Smooth muscle cell (in vitro differentiated cells): ENCODE measurements around the gene PLBD1. TPM values are rescaled to one million over a fixed set of nuclear protein-coding genes. Genes with fewer than 3 reads are reported as not detected.

ENCODE experiments used
- DNase-seq: peaks from one replicate; lab custom pipeline; 2025; ENCODE audit not compliant: unreplicated experiment; lab: John Stamatoyannopoulos, UW
- H2AFZ ChIP-seq: fragments of 200-600 bp; sonication (generic); 2 replicates; pipeline ENCODE4 v1.6.0; 2016; ENCODE audit warnings: antibody characterized with exemption, low read depth, mild to moderate bottlenecking
- H3F3A ChIP-seq: fragments of 200-600 bp; sonication (generic); 2 replicates; pipeline ENCODE4 v1.6.0; 2017; ENCODE audit warnings: antibody characterized with exemption, low read depth
- H3K27ac ChIP-seq: fragments of 200-600 bp; sonication (generic); 2 replicates; pipeline ENCODE4 v1.5.1; 2016; ENCODE audit warnings: low read depth, mild to moderate bottlenecking
- H3K27me3 ChIP-seq: fragments of 200-600 bp; sonication (generic); 2 replicates; pipeline ENCODE4 v1.6.1; 2016; ENCODE audit warnings: low read depth, mild to moderate bottlenecking
- H3K36me3 ChIP-seq: fragments of 200-600 bp; sonication (generic); 2 replicates; pipeline ENCODE4 v1.5.1; 2016; ENCODE audit warnings: low read depth
- H3K4me1 ChIP-seq: fragments of 200-600 bp; sonication (generic); 2 replicates; pipeline ENCODE4 v1.5.1; 2016; ENCODE audit warnings: low read depth
- H3K4me2 ChIP-seq: fragments of 200-600 bp; sonication (generic); 2 replicates; pipeline ENCODE4 v1.6.0; 2016; ENCODE audit warnings: mild to moderate bottlenecking
- H3K4me3 ChIP-seq: fragments of 200-600 bp; sonication (generic); 2 replicates; pipeline ENCODE4 v1.5.1; 2016; ENCODE audit warnings: mild to moderate bottlenecking
- H3K79me2 ChIP-seq: fragments of 200-600 bp; sonication (generic); 2 replicates; pipeline ENCODE4 v1.6.0; 2016; ENCODE audit warnings: low read depth, mild to moderate bottlenecking
- H3K9ac ChIP-seq: fragments of 200-600 bp; sonication (generic); 2 replicates; pipeline ENCODE4 v1.6.0; 2016; ENCODE audit warnings: low read depth
- H3K9me3 ChIP-seq: fragments of 200-600 bp; sonication (generic); replicated peaks from 2 replicates; pipeline ENCODE4 v1.5.1; 2016; ENCODE audit warnings: low read depth
- H4K20me1 ChIP-seq: fragments of 200-600 bp; sonication (generic); 2 replicates; pipeline ENCODE4 v1.6.0; 2016; ENCODE audit warnings: low read depth
- WGBS: methylation state at CpG from one replicate; pipeline ENCODE4 v1.1.7; 2016; ENCODE audit warnings: low lambda C conversion rate; 5-methylcytosine and 5-hydroxymethylcytosine counted together
- polyA plus RNA-seq: library from polyadenylated mRNA; unstranded; fragments of >200 nt; fragmentation: Nextera tagmentation; extraction: Ambion mirVana; gene quantifications from 2 replicates; pipeline ENCODE4 v1.2.1, GENCODE V29; 2016
- small RNA-seq: library from RNA; depleted of rRNA; stranded (forward); fragments of <200 nt; gene quantifications from one replicate; pipeline ENCODE3, GENCODE V24; 2014
- total RNA-seq: library from RNA; depleted of rRNA; stranded (reverse); fragments of >200 nt; gene quantifications from 2 replicates; pipeline ENCODE4 v1.2.3, GENCODE V29; 2014
- TF ChIP-seq, protein P1 (sequence below): fragments of 200-600 bp; sonication (generic); IDR thresholded peaks from 2 replicates; pipeline ENCODE4 v1.5.1; 2017; ENCODE audit warnings: borderline replicate concordance, mild to moderate bottlenecking, antibody characterized with exemption; ENCODE audit not compliant: insufficient read depth, poor library complexity, severe bottlenecking

Gene PLBD1
- total and polyA plus RNA-seq, 2 experiments from 2014 or later = 14.1 to 19.9 TPM

DNA sequence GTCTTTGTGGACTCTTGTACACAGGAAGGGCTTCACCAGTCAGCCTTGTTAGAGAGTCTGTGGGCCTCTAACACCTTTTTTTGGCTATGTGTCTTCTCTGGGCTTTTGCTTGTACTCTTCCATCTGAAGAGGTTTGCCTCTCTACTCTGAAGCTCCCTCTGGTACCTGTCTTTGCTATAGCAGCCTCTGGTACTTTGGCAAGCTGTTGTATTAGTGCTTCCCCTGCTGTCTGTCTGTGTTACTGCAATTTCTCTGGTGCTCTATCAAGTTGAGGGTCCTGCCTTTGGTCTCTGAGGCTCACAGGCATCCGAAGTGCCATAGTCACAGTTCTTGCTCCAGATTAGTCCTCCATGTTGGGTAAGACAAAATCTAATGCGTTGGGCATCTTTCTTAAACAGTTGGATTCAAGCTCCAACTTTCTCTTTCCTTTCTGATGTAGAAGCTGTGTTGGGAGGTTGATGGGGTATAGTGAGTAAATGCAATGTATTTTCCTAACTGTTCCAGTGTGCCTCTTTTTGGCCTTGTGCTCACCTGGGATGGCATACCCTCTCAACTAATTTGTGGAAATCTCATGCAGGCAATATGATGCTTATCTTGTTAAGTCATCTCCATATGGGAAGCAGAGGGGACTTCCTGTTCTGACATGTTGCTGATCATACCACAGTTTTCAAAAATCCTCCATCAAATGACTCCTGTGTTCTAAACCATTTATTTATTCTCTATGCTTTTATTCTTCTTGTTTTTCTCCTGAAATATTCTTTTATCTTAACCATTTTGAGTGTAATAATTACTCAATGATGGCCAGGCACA, 113.4 kb downstream of the PLBD1 start:
- Histone ChIP-seq H3K27ac (no peak overlapping the region), H4K20me1 (peaks cover 53% of the 10 kb centered on the region), H2AFZ (no peak overlapping the region), H3K4me2 (no peak overlapping the region), H3K9ac (no peak overlapping the region), H3K27me3 (no peaks in the 10 kb centered on the region), H3K4me3 (no peak overlapping the region), H3K9me3 (no peaks in the 10 kb centered on the region), H3F3A (no peaks in the 10 kb centered on the region), H3K36me3 (peaks cover 12% of the 10 kb centered on the region), H3K79me2 (peaks cover 50% of the 10 kb centered on the region), H3K4me1 (peaks cover 7% of the 10 kb centered on the region)
- TF ChIP-seq, protein P1, sequence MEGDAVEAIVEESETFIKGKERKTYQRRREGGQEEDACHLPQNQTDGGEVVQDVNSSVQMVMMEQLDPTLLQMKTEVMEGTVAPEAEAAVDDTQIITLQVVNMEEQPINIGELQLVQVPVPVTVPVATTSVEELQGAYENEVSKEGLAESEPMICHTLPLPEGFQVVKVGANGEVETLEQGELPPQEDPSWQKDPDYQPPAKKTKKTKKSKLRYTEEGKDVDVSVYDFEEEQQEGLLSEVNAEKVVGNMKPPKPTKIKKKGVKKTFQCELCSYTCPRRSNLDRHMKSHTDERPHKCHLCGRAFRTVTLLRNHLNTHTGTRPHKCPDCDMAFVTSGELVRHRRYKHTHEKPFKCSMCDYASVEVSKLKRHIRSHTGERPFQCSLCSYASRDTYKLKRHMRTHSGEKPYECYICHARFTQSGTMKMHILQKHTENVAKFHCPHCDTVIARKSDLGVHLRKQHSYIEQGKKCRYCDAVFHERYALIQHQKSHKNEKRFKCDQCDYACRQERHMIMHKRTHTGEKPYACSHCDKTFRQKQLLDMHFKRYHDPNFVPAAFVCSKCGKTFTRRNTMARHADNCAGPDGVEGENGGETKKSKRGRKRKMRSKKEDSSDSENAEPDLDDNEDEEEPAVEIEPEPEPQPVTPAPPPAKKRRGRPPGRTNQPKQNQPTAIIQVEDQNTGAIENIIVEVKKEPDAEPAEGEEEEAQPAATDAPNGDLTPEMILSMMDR = peak; percentile 28
- 68% methylated on average over 2 of the region's 2 CpGs for WGBS
- no peak for DNase-seq

Small RNA genes within 50 kb of the gene (small RNA-seq; reads per million reads assigned to genes)
- gene RN7SKP134 = not detected

Other genes starting within 250 kb of the PLBD1 start
- gene ATF7IP, start 202.2 kb downstream of the PLBD1 start, total RNA-seq = 66.8 and 74.6 TPM in 2 replicates
- gene ATF7IP, start 202.2 kb downstream of the PLBD1 start, polyA plus RNA-seq = 27.5 and 32.3 TPM in 2 replicates
- gene GUCY2C, start 128.7 kb upstream of the PLBD1 start, total RNA-seq = not detected in 2 replicates
- 0.08 TPM in 1 of 2 replicates, not detected in the other for gene GUCY2C, start 128.7 kb upstream of the PLBD1 start, polyA plus RNA-seq
- 20.6 and 24.2 TPM in 2 replicates for gene WBP11, start 235.6 kb upstream of the PLBD1 start, total RNA-seq
- 55.7 and 56.8 TPM in 2 replicates for gene WBP11, start 235.6 kb upstream of the PLBD1 start, polyA plus RNA-seq
- 0.63 and 1.6 TPM in 2 replicates for gene C12orf60, start 235.8 kb upstream of the PLBD1 start, total RNA-seq
- gene C12orf60, start 235.8 kb upstream of the PLBD1 start, polyA plus RNA-seq = 1.2 and 1.3 TPM in 2 replicates
- 0.22 and 1.7 TPM in 2 replicates for gene SMCO3, start 246.3 kb upstream of the PLBD1 start, total RNA-seq
- 0.93 and 2.4 TPM in 2 replicates for gene SMCO3, start 246.3 kb upstream of the PLBD1 start, polyA plus RNA-seq